Measurements from ENCODE around the gene ATP9A. TPM values are rescaled to one million over a fixed set of nuclear protein-coding genes. Genes with fewer than 3 reads are reported as not detected.
A peak's percentile ranks its signal among the peaks of the same experiment; 100 is the strongest.

Gene ATP9A
- total RNA-seq, 1 donor from 2014 or later = 88.1 TPM

- H3K4me3 Mint-ChIP-seq (ENCODE audit: low read depth) = no peak overlapping the region
- H3K27ac Mint-ChIP-seq = no peak overlapping the region
- no peak for TF ChIP-seq CTCF (IDR thresholded peaks at IDR 0.05; ENCODE audit: unreplicated experiment)
- H3K4me1 Mint-ChIP-seq (ENCODE audit: low read depth) = no peaks in the 10 kb centered on the region
- peaks cover 21% of the 10 kb centered on the region for H3K36me3 Mint-ChIP-seq (ENCODE audit: insufficient read depth)
- no peak for DNase-seq (ENCODE audit: low spot score, unreplicated experiment)
- H3K9me3 Mint-ChIP-seq (ENCODE audit: low read depth) = no peaks in the 10 kb centered on the region
- H3K27me3 Mint-ChIP-seq = no peaks in the 10 kb centered on the region
These were observed 139.4 kb downstream of the ATP9A start for GRCh38 chr20:51628533-51629398.

GRCh38 chr20:51627586-51627985, 140.6 kb downstream of the ATP9A start:
- H3K27me3 Mint-ChIP-seq = no peaks in the 10 kb centered on the region
- no peak overlapping the region for H3K27ac Mint-ChIP-seq
- DNase-seq (ENCODE audit: low spot score, unreplicated experiment) = no peak
- no peak for TF ChIP-seq CTCF (IDR thresholded peaks at IDR 0.05; ENCODE audit: unreplicated experiment)
- no peaks in the 10 kb centered on the region for H3K4me1 Mint-ChIP-seq (ENCODE audit: low read depth)
- peaks cover 21% of the 10 kb centered on the region for H3K36me3 Mint-ChIP-seq (ENCODE audit: insufficient read depth)
- no peaks in the 10 kb centered on the region for H3K9me3 Mint-ChIP-seq (ENCODE audit: low read depth)
- H3K4me3 Mint-ChIP-seq (ENCODE audit: low read depth) = no peak overlapping the region

GRCh38 chr20:51625105-51625504, 143.1 kb downstream of the ATP9A start:
- Mint-ChIP-seq H3K4me3 (ENCODE audit: low read depth) (no peak overlapping the region), H3K36me3 (ENCODE audit: insufficient read depth) (peaks cover 22% of the 10 kb centered on the region), H3K27me3 (no peaks in the 10 kb centered on the region), H3K4me1 (ENCODE audit: low read depth) (no peaks in the 10 kb centered on the region), H3K27ac (no peak overlapping the region), H3K9me3 (ENCODE audit: low read depth) (no peaks in the 10 kb centered on the region)
- no peak for TF ChIP-seq CTCF (IDR thresholded peaks at IDR 0.05; ENCODE audit: unreplicated experiment)
- no peak for DNase-seq (ENCODE audit: low spot score, unreplicated experiment)

GRCh38 chr20:51624157-51624731, 143.9 kb downstream of the ATP9A start:
- Mint-ChIP-seq H3K27ac (no peak overlapping the region), H3K36me3 (ENCODE audit: insufficient read depth) (peaks cover 22% of the 10 kb centered on the region), H3K4me1 (ENCODE audit: low read depth) (no peaks in the 10 kb centered on the region), H3K27me3 (no peaks in the 10 kb centered on the region), H3K9me3 (ENCODE audit: low read depth) (no peaks in the 10 kb centered on the region), H3K4me3 (ENCODE audit: low read depth) (no peak overlapping the region)
- peak; percentile 61 for DNase-seq (ENCODE audit: low spot score, unreplicated experiment)
- peak; percentile 78 for TF ChIP-seq CTCF (IDR thresholded peaks at IDR 0.05; ENCODE audit: unreplicated experiment)

- TF ChIP-seq CTCF (IDR thresholded peaks at IDR 0.05; ENCODE audit: unreplicated experiment) = no peak
- Mint-ChIP-seq H3K27ac (no peak overlapping the region), H3K27me3 (no peaks in the 10 kb centered on the region), H3K4me1 (ENCODE audit: low read depth) (no peaks in the 10 kb centered on the region), H3K36me3 (ENCODE audit: insufficient read depth) (peaks cover 23% of the 10 kb centered on the region), H3K4me3 (ENCODE audit: low read depth) (no peak overlapping the region), H3K9me3 (ENCODE audit: low read depth) (no peaks in the 10 kb centered on the region)
- no peak for DNase-seq (ENCODE audit: low spot score, unreplicated experiment)
These were observed 144.9 kb downstream of the ATP9A start for GRCh38 chr20:51623255-51623654.

Measured in progenitor cell of endocrine pancreas (in vitro differentiated cells).